Naive thymus-derived CD4-positive, alpha-beta T cell (primary cell): Measurements from ENCODE around the gene CPXM1. TPM values are rescaled to one million over a fixed set of nuclear protein-coding genes. Genes with fewer than 3 reads are reported as not detected.

Source experiments
- ATAC-seq: fragments of 150-1000 bp; cut with Tn5 transposase; 2 replicates; pipeline ENCODE4 v1.10.0; 2021; ENCODE audit warnings: mild to moderate bottlenecking, moderate library complexity
- CTCF ChIA-PET: fragments of 350-600 bp; sonication (Branson Sonifier 250); formaldehyde crosslinking; loops from one replicate; lab custom pipeline; 2021; ENCODE audit warnings: antibody characterized with exemption; lab: Charles Lee
- POLR2A ChIA-PET: fragments of 350-600 bp; sonication (Branson Sonifier 250); formaldehyde crosslinking; loops from one replicate; lab custom pipeline; 2021; ENCODE audit warnings: antibody characterized with exemption, inconsistent platforms; lab: Charles Lee
- DNase-seq, 9 donors: peaks; one replicate each; pipeline versions ENCODE4 v3.0.0 to v3.0.0-alpha.2; 2020 to 2022; ENCODE audit warnings: mixed read lengths in 1 of 9
- H3K27ac ChIP-seq: one replicate; pipeline ENCODE4 v1.7.0; 2013; ENCODE audit warnings: mild to moderate bottlenecking, low read depth, low read length, moderate library complexity
- H3K27me3 ChIP-seq, 2 donors: one replicate each; pipeline ENCODE4 v1.7.0; 2013; ENCODE audit warnings: low read length in 2 of 2, mild to moderate bottlenecking in 2 of 2, moderate library complexity in 2 of 2; ENCODE audit not compliant: control insufficient read depth in 2 of 2, insufficient read depth in 2 of 2
- H3K36me3 ChIP-seq, 3 experiments: 1 replicate in 2 of 3; 2 replicates in 1 of 3; pipeline ENCODE4 v1.7.0; 2013; ENCODE audit warnings: low read length in 3 of 3, mild to moderate bottlenecking in 3 of 3, moderate library complexity in 1 of 3; ENCODE audit not compliant: insufficient read depth in 3 of 3, control insufficient read depth in 2 of 3
- H3K4me1 ChIP-seq, 2 donors: one replicate each; pipeline ENCODE4 v1.7.0; 2013; ENCODE audit warnings: low read length in 2 of 2, mild to moderate bottlenecking in 2 of 2, moderate library complexity in 1 of 2; ENCODE audit not compliant: control insufficient read depth in 2 of 2, insufficient read depth in 2 of 2
- H3K4me3 ChIP-seq: 2 replicates; pipeline ENCODE4 v1.7.0; 2013; ENCODE audit warnings: mild to moderate bottlenecking, low read length
- H3K9me3 ChIP-seq, 3 experiments: 1 replicate in 2 of 3; 2 replicates in 1 of 3; pipeline ENCODE4 v1.7.0; 2013; ENCODE audit warnings: low read length in 3 of 3; ENCODE audit not compliant: control insufficient read depth in 2 of 3
- H3K27ac Mint-ChIP-seq, 9 donors: one replicate each; pipeline ENCODE4 v1.8.0; 2020 to 2022; ENCODE audit warnings: mixed read lengths in 9 of 9, mild to moderate bottlenecking in 8 of 9, moderate library complexity in 5 of 9, inconsistent platforms in 2 of 9
- H3K27me3 Mint-ChIP-seq, 5 donors: one replicate each; pipeline ENCODE4 v1.8.0; 2021 to 2022; ENCODE audit warnings: mixed read lengths in 5 of 5, mild to moderate bottlenecking in 1 of 5
- H3K36me3 Mint-ChIP-seq, 5 donors: one replicate each; pipeline ENCODE4 v1.8.0; 2020 to 2022; ENCODE audit warnings: mixed read lengths in 5 of 5, mild to moderate bottlenecking in 3 of 5, inconsistent platforms in 1 of 5
- H3K4me1 Mint-ChIP-seq, 7 donors: one replicate each; pipeline ENCODE4 v1.8.0; 2020 to 2022; ENCODE audit warnings: mixed read lengths in 7 of 7, mild to moderate bottlenecking in 3 of 7, inconsistent platforms in 1 of 7
- H3K4me3 Mint-ChIP-seq, 10 donors: one replicate each; pipeline ENCODE4 v1.8.0; 2020 to 2022; ENCODE audit warnings: mild to moderate bottlenecking in 10 of 10, mixed read lengths in 10 of 10, moderate library complexity in 6 of 10, inconsistent platforms in 2 of 10
- H3K9me3 Mint-ChIP-seq, 11 donors: one replicate each; pipeline ENCODE4 v1.8.0; 2020 to 2022; ENCODE audit warnings: mixed read lengths in 11 of 11, mild to moderate bottlenecking in 4 of 11, inconsistent platforms in 1 of 11, moderate library complexity in 1 of 11
- intact Hi-C, 2 donors: fragments of 100-400 bp; cut with micrococcal nuclease; formaldehyde crosslinking; loops; one replicate each; pipeline ENCODE4 v1.15.1; 2023
- polyA plus RNA-seq, 2 donors: library from polyadenylated mRNA; unstranded; fragments of 300-500 nt; fragmentation: Illumina TruSeq; gene quantifications; one replicate each; pipeline ENCODE4 v1.2.3, GENCODE V29; 2021
- total RNA-seq, 6 experiments: library from RNA in 5 of 6; stranded (reverse) in 5 of 6; gene quantifications; 1 replicate in 5 of 6; 2 replicates in 1 of 6; pipeline ENCODE4 v1.2.3 and lab custom pipeline; 2021 to 2026

The CPXM1 gene
- total and polyA plus RNA-seq, 7 experiments from 2014 or later = 0.12 to 1.8 (median 0.31) TPM; not detected in 1

DNA sequence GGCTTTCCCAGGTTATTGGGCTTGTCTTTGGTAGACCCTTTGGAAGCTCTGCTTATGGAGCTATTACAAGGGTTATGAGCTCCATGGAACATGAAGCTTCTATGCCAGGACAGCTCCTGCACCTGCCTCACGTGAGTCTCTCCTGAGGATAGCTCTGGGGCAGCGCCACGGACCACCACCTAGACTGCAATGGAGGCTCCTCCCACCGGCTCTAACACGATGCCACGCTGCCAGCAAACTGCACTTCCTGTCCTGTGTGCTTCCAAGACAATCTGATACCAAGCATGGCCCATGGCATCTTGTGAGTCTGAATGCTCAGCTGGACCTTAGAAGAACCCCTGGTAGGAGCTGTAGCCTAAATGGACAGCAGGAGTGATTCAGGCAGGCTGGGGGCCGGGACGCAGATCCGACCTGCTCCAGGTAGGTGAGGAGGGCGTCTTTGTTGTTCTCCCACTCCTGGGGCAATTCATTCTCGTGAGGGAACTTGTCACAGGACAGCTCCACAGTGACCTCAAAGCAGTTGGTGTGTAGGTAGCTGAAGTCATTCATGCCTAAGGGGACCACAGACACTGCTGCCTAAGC, 5.5 kb downstream of the CPXM1 start:
- Mint-ChIP-seq H3K27ac (no peak overlapping the region), H3K36me3 (peaks cover 0 to 4% (median 2%) of the 10 kb centered on the region in 5 donors), H3K27me3 (peaks cover 45 to 50% (median 47%) of the 10 kb centered on the region in 5 donors), H3K4me3 (no peak overlapping the region), H3K9me3 (no peaks in the 10 kb centered on the region), H3K4me1 (peaks cover 9 to 13% (median 12%) of the 10 kb centered on the region in 7 donors)
- no peak for ATAC-seq
- Histone ChIP-seq H3K27ac (no peak overlapping the region), H3K9me3 (no peaks in the 10 kb centered on the region), H3K4me3 (no peak overlapping the region), H3K27me3 (peaks cover 0 to 4% of the 10 kb centered on the region in 2 donors), H3K36me3 (no peaks in the 10 kb centered on the region), H3K4me1 (no peaks in the 10 kb centered on the region)
- intact Hi-C loops = no loop called here
- DNase-seq = no peak
- POLR2A ChIA-PET = interaction anchor here (0.7 kb wide), 1 partner anchor 352 kb away, joined by 3 read pairs; no protein-coding TSS in a partner anchor
- CTCF ChIA-PET = no interaction called here

DNA sequence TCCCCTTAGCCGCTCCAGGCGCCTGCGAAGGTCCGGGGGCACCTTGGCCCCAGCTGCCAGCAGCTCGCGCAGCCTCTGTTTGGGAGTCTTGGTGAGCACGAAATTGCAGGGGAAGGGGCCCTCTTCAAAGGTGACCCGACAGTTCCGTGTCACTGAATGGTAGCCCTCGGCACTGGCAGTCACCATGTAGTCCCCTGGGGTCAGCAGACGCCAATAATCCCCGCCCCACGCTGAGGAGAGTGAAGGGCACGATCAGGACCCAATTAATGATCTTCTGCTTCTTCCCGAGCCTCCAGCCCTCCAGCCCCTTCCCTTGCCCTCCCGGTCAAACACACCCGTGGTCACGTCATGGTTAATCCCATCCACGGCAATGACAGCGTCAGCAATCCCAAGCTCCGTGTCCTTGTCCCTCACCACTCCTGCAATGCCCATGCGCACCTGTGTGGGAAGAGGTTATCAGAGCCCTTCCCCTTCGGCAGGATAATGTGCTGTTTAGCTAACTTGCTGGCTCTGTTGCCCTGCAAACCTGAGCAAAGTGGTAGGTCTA, 6.2 kb downstream of the CPXM1 start:
- ChIA-PET CTCF (no interaction called here), POLR2A (interaction anchor here (0.7 kb wide), 1 partner anchor 352 kb away, joined by 3 read pairs; no protein-coding TSS in a partner anchor)
- no peak overlapping the region for H3K4me3 Mint-ChIP-seq
- Histone ChIP-seq H3K27me3 (no peaks in the 10 kb centered on the region), H3K9me3 (no peaks in the 10 kb centered on the region), H3K4me3 (no peak overlapping the region), H3K36me3 (no peaks in the 10 kb centered on the region), H3K27ac (no peak overlapping the region), H3K4me1 (no peaks in the 10 kb centered on the region)
- peaks cover 3 to 6% (median 5%) of the 10 kb centered on the region in 7 donors for H3K4me1 Mint-ChIP-seq
- no peaks in the 10 kb centered on the region for H3K9me3 Mint-ChIP-seq
- no peak for ATAC-seq
- intact Hi-C loops = no loop called here
- H3K27ac Mint-ChIP-seq = no peak overlapping the region
- DNase-seq = no peak
- peaks cover 38 to 45% (median 42%) of the 10 kb centered on the region in 5 donors for H3K27me3 Mint-ChIP-seq
- no peaks in the 10 kb centered on the region for H3K36me3 Mint-ChIP-seq

DNA sequence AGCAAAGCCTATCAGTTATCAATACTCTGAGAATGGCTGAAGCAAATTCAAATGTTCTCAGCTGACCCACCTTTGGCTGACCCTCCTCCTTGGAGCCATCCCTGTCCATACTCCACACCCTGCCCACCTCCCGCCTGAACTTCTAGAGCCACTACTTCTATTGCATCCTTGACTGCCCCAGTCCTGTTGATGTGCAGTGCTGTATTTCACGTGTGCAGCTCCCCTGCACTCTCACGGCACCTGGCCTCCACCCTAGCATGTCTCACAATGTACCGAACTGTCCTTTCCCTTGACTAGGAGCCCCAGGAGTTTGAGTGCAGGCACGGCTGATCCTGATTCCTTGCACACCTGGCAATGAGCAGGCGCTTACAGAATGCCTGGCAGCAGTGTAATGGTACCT, 7.0 kb downstream of the CPXM1 start:
- H3K4me3 Mint-ChIP-seq = peak overlapping the region in 1 of 10 donors; percentile 15
- intact Hi-C loops = no loop called here
- no peak overlapping the region for H3K4me3 ChIP-seq
- no peaks in the 10 kb centered on the region for H3K4me1 ChIP-seq
- CTCF ChIA-PET = no interaction called here
- peaks cover 31 to 42% (median 36%) of the 10 kb centered on the region in 5 donors for H3K27me3 Mint-ChIP-seq
- POLR2A ChIA-PET = no interaction called here
- H3K4me1 Mint-ChIP-seq = no peaks in the 10 kb centered on the region
- H3K27ac ChIP-seq = no peak overlapping the region
- H3K9me3 ChIP-seq = no peaks in the 10 kb centered on the region
- no peaks in the 10 kb centered on the region for H3K27me3 ChIP-seq
- H3K9me3 Mint-ChIP-seq = peaks cover 0 to 1% (median 0%) of the 10 kb centered on the region in 11 donors
- H3K36me3 ChIP-seq = no peaks in the 10 kb centered on the region
- no peak for DNase-seq
- no peak overlapping the region for H3K27ac Mint-ChIP-seq
- ATAC-seq = no peak
- no peaks in the 10 kb centered on the region for H3K36me3 Mint-ChIP-seq

DNA sequence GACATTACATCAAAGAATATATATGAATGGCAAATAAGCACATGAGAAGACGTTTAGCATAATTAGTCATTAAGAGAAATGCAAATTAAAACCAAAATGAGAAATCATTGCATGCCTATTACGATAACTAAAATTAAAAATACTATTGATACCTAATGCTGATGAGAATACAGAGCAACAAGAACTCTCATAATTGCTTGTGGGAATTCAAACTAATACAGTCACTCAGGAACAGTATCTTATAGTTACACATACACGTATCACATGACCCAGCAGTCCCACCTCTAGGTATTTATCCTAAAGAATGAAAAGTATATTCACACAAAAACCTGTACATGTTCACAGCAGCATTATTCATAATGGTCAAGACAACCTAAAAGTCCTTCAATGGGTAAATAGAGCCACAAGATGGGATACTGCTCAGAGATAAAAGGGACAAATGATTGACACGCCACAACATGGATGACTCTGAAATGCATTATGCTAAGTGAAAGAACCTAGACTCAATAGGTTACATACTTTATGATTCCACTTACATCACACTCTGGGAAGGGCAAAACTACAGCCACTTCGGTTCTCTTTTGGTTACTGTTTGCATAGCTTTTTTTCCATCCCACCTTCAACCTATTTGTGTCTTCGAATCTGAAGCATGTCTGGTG, 16.4 kb downstream of the CPXM1 start:
- Histone ChIP-seq H3K4me1 (no peaks in the 10 kb centered on the region), H3K27me3 (no peaks in the 10 kb centered on the region), H3K36me3 (no peaks in the 10 kb centered on the region), H3K9me3 (no peaks in the 10 kb centered on the region), H3K27ac (no peak overlapping the region), H3K4me3 (no peak overlapping the region)
- CTCF ChIA-PET = no interaction called here
- Mint-ChIP-seq H3K27ac (no peak overlapping the region), H3K4me3 (no peak overlapping the region), H3K4me1 (peaks cover 0 to 2% (median 0%) of the 10 kb centered on the region in 7 donors), H3K9me3 (peaks cover 0 to 10% (median 0%) of the 10 kb centered on the region in 11 donors), H3K27me3 (peaks cover 0 to 37% (median 5%) of the 10 kb centered on the region in 5 donors), H3K36me3 (no peaks in the 10 kb centered on the region)
- DNase-seq (no peak), ATAC-seq (no peak)
- POLR2A ChIA-PET = no interaction called here
- intact Hi-C loops = no loop called here

DNA sequence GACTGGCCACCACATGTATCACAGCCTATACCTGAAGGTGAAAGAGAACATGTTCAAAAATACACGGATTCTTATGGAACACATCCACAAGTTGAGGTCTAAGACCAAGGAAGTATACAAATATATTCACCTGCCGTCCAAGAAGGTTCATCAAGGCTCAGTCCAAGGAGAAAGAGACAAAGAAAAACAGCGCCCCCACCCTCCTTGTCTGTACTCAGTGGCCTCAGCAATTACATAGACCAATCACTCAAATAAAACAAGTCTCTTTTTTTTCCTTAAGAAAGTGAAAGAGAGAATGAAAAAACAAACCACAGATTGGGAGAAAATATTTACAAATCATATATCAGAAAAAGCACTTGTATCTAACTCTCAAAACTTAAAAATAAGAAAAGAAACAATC, 19.5 kb downstream of the CPXM1 start:
- no peak overlapping the region for H3K4me3 ChIP-seq
- Mint-ChIP-seq H3K4me3 (no peak overlapping the region), H3K9me3 (peaks cover 0 to 2% (median 0%) of the 10 kb centered on the region in 11 donors), H3K36me3 (no peaks in the 10 kb centered on the region), H3K4me1 (peaks cover 0 to 2% (median 0%) of the 10 kb centered on the region in 7 donors), H3K27ac (no peak overlapping the region), H3K27me3 (peaks cover 0 to 39% (median 8%) of the 10 kb centered on the region in 5 donors)
- no peaks in the 10 kb centered on the region for H3K4me1 ChIP-seq
- H3K27me3 ChIP-seq = no peaks in the 10 kb centered on the region
- H3K27ac ChIP-seq = no peak overlapping the region
- intact Hi-C loops = no loop called here
- H3K9me3 ChIP-seq = no peaks in the 10 kb centered on the region
- ATAC-seq = no peak
- POLR2A ChIA-PET = no interaction called here
- no peaks in the 10 kb centered on the region for H3K36me3 ChIP-seq
- no peak for DNase-seq
- CTCF ChIA-PET = no interaction called here

DNA sequence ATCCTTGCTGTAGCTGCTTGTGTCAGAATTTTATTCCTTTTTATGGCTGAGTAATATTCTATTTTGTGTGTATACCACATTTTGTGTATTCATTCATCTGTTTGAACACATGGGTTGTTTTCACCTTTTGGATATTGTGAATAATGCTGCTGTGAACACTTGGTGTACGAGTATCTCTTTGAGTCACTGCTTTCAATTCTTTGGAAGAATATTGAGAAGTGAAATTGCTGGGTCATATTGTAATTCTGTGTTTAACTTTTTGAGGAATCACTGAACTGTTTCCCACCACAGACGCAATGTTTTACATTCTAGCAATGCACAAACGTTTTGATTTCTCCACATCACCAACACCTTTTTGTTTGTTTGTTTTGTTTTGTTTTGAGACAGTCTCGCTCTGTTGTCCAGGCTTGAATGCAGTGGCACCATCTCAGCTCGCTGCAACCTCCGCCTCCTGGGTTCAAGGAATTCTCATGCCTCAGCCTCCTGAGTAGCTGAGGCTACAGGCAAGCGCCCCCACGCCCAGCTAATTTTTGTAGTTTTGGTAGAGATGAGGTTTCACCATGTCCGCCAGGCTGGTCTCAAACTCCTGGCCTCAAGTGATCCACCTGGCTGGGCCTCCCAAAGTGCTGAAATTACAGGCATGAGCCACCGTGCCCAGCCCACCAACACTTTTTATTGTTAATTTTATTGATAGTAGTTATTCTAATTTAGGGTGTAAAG, 21.7 kb downstream of the CPXM1 start:
- H3K36me3 Mint-ChIP-seq = no peaks in the 10 kb centered on the region
- ATAC-seq (no peak), DNase-seq (no peak)
- POLR2A ChIA-PET = interaction anchor here (0.7 kb wide), 1 partner anchor 10 kb away, joined by 3 read pairs; no protein-coding TSS in a partner anchor
- intact Hi-C loops = no loop called here
- CTCF ChIA-PET = no interaction called here
- no peaks in the 10 kb centered on the region for H3K36me3 ChIP-seq
- peaks cover 0 to 33% (median 8%) of the 10 kb centered on the region in 5 donors for H3K27me3 Mint-ChIP-seq
- H3K27ac ChIP-seq = no peak overlapping the region
- peaks cover 0 to 6% (median 0%) of the 10 kb centered on the region in 11 donors for H3K9me3 Mint-ChIP-seq
- H3K27ac Mint-ChIP-seq = no peak overlapping the region
- H3K4me3 ChIP-seq = no peak overlapping the region
- H3K4me3 Mint-ChIP-seq = no peak overlapping the region
- no peaks in the 10 kb centered on the region for H3K9me3 ChIP-seq
- peaks cover 0 to 2% (median 0%) of the 10 kb centered on the region in 7 donors for H3K4me1 Mint-ChIP-seq
- no peaks in the 10 kb centered on the region for H3K4me1 ChIP-seq
- no peaks in the 10 kb centered on the region for H3K27me3 ChIP-seq
